Measurements from ENCODE around the gene METTL8. TPM values are rescaled to one million over a fixed set of nuclear protein-coding genes. Genes with fewer than 3 reads are reported as not detected.

METTL8 gene, protein sequence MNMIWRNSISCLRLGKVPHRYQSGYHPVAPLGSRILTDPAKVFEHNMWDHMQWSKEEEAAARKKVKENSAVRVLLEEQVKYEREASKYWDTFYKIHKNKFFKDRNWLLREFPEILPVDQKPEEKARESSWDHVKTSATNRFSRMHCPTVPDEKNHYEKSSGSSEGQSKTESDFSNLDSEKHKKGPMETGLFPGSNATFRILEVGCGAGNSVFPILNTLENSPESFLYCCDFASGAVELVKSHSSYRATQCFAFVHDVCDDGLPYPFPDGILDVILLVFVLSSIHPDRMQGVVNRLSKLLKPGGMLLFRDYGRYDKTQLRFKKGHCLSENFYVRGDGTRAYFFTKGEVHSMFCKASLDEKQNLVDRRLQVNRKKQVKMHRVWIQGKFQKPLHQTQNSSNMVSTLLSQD
- polyA plus RNA-seq (ENCODE audit: low read depth in 6 of 6): 10 to 100 TPM; 25.9 to 70.3 (median 54.4) TPM

DNA sequence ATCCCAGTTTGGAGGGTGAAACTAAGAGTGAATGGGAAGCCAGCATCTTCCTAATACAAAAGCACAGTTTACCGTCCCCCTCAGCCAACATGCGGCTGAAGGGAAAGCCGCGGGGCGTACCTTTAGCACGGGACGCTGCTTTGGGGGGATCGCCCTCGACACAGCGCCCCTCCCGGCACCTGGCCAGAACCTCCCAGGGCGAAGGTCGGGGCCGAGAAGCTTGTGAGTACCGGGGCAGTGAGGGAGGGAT, at the start of gene METTL8:
METTL8 (minus strand) TSS at position 228 of the 250 bp plus-strand sequence. CDS start 41,805 bp downstream, outside the sequence.
- peaks cover 6 to 15% of the 10 kb centered on the region in 2 donors for H3K36me3 Mint-ChIP-seq
- peak within 1 kb of the TSS; percentile 73 to 96 (median 84) for H3K27ac Mint-ChIP-seq

DNA sequence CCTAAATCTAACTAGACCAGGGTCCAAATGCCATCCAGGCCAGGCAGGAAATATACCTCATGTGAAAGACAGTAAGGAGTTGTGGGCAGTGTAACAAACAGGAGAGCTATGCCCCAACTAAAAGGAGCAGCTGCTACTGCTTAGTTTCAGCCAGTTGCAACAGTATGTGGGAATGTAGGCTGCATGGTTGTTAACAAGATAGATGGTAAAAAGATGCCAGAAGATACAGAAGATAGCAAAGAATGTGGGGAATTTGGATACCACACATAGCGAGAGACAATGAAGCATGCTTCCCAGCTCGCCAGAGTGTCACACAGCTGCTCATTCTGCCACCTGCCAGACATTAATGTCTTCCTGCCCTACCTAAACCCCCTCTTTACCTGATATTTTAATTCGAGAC, 49.1 kb upstream of the METTL8 start:
- DNase-seq: no peak
- Mint-ChIP-seq H3K9me3 (no peaks in the 10 kb centered on the region), H3K27me3 (no peaks in the 10 kb centered on the region), H3K27ac (no peak overlapping the region), H3K36me3 (peaks cover 27 to 32% of the 10 kb centered on the region in 2 donors), H3K4me3 (no peak overlapping the region), H3K4me1 (no peaks in the 10 kb centered on the region)
- no peak for ATAC-seq (ENCODE audit: low read depth in 2 of 2)

More for the DNA sequence above, at the start of gene METTL8:
- Mint-ChIP-seq H3K9me3 (peaks cover 0 to 13% (median 7%) of the 10 kb centered on the region in 7 donors), H3K4me3 (peak within 1 kb of the TSS; percentile 88 to 96 (median 92)), H3K27me3 (no peaks in the 10 kb centered on the region), H3K4me1 (peaks cover 14 to 28% (median 22%) of the 10 kb centered on the region in 3 donors)
- DNase-seq: no peak
- no peak for ATAC-seq (ENCODE audit: low read depth in 2 of 2)

DNA sequence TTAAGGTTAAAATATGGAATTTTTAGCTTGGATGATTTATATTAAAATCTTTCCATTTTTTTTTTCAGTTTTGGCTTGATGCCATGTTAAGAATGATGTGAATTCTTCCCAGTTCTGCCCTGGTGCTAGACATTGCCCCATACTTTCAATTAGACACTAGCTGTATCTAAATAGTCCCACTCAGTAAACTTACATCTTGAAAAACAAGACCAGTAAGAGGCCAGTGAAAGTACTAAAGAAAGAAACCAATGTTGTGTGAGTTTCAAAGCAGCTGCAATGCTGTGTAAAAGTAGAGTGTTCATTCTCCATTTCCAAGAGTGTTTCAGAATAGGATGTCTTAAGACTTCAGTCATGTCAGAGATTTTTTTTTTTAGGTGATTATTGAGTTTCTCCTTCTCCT, 48.5 kb upstream of the METTL8 start:
- no peaks in the 10 kb centered on the region for H3K27me3 Mint-ChIP-seq
- H3K4me3 Mint-ChIP-seq: no peak overlapping the region
- H3K4me1 Mint-ChIP-seq: no peaks in the 10 kb centered on the region
- ATAC-seq (ENCODE audit: low read depth in 2 of 2) (no peak), DNase-seq (no peak)
- peaks cover 27 to 32% of the 10 kb centered on the region in 2 donors for H3K36me3 Mint-ChIP-seq
- no peaks in the 10 kb centered on the region for H3K9me3 Mint-ChIP-seq
- no peak overlapping the region for H3K27ac Mint-ChIP-seq

DNA sequence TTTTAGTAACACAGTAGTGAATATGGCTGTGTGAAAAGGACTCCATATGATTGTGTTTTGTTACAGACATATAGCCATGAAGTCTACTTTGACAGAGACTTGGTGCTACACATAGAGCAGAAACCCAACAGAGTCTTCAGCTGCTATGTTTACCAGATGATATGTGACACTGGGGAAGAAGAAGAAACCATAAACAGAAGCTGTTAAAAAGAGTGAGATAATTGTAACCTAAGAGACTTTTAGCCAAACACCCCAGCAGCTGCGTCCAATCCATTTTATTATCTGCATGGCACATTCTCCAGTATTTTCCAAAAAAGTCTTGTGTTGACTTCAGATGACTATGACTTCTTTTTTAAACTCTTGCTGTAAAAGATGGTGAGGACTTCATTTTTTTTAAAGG, 47.1 kb upstream of the METTL8 start:
- no peaks in the 10 kb centered on the region for H3K4me1 Mint-ChIP-seq
- ATAC-seq (ENCODE audit: low read depth in 2 of 2) (no peak), DNase-seq (no peak)
- no peak overlapping the region for H3K4me3 Mint-ChIP-seq
- H3K36me3 Mint-ChIP-seq: peaks cover 27% of the 10 kb centered on the region in 2 donors
- H3K27ac Mint-ChIP-seq: peak overlapping the region in 1 of 6 donors; percentile 67
- H3K27me3 Mint-ChIP-seq: no peaks in the 10 kb centered on the region
- no peaks in the 10 kb centered on the region for H3K9me3 Mint-ChIP-seq

DNA sequence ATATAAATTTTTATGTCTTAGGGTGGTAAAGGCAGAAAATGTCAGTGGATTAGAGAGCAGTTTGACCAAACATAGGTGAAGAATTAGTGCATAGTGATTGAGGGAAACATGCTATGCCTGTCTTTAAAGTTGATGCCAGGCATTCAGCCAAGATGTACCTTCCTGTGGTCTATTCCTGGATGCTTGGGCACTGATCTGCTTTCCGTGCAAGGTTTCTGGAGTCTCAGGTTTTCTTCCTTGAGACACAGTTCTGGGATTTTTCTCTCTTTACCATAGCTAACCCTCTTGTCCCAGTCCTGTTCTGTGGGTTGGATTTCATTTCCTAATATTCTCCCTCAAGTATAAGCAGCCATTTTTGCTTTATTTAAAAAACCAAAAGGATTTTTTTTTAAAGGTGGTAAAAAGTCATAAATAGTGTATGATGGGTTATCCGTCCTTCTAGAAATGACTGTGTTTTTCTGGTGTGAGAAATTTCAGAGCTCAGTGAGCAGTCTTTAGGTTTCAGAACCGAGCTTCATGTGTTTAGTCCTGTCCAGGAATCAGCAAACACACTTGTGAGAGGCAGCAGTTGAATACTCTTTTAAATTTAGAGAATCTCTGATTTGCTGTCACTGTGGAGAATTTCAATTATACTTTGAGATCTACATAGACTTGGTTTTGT, 45.5 kb upstream of the METTL8 start:
- no peak overlapping the region for H3K4me3 Mint-ChIP-seq
- H3K36me3 Mint-ChIP-seq: peaks cover 23 to 29% of the 10 kb centered on the region in 2 donors
- DNase-seq (no peak), ATAC-seq (ENCODE audit: low read depth in 2 of 2) (no peak)
- H3K9me3 Mint-ChIP-seq: no peaks in the 10 kb centered on the region
- no peaks in the 10 kb centered on the region for H3K4me1 Mint-ChIP-seq
- no peak overlapping the region for H3K27ac Mint-ChIP-seq
- H3K27me3 Mint-ChIP-seq: no peaks in the 10 kb centered on the region

DNA sequence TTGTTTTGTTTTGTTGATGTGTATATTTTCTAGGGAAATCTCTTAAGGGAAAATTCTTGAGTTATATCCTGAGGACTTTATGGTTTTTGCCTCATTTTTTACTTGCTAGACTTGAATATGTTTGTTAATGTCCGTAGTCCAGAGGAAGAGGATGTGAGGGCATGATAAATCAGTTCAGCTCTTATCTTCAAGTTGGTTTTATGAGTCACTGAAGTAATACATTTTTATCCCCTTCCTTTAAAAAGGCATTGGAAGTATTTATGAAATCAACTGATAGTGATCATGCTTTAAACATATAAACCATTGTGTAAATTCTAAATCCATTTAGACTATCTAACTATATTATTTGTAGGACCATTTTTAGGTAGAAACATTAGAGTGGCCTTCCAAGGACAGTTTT, 44.6 kb upstream of the METTL8 start:
- Mint-ChIP-seq H3K27ac (no peak overlapping the region), H3K4me3 (no peak overlapping the region), H3K36me3 (peaks cover 30 to 32% of the 10 kb centered on the region in 2 donors), H3K4me1 (no peaks in the 10 kb centered on the region), H3K9me3 (no peaks in the 10 kb centered on the region), H3K27me3 (no peaks in the 10 kb centered on the region)
- ATAC-seq (ENCODE audit: low read depth in 2 of 2): no peak
- DNase-seq: no peak

DNA sequence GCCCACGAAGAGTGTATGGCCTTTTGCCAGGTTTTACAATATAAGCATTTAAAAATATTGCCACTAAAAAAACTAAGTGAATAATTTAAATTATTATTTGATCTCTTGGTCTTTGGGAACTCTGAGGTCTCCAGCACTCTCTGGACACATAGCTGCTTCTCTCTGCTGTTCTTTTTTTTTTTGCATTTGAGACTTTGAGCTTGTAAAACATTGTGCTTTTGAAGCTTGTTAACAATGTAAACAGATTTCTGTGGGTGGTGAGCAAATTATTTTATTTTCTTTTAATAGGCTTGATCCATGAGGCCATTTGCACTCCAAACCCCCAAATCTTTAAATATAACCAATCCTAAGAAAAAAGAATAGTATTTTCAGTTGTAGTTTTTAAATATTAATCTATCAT, 42.2 kb upstream of the METTL8 start:
- Mint-ChIP-seq H3K9me3 (no peaks in the 10 kb centered on the region), H3K36me3 (peaks cover 32 to 39% of the 10 kb centered on the region in 2 donors), H3K4me1 (no peaks in the 10 kb centered on the region), H3K4me3 (no peak overlapping the region), H3K27me3 (no peaks in the 10 kb centered on the region), H3K27ac (no peak overlapping the region)
- DNase-seq (no peak), ATAC-seq (ENCODE audit: low read depth in 2 of 2) (no peak)

DNA sequence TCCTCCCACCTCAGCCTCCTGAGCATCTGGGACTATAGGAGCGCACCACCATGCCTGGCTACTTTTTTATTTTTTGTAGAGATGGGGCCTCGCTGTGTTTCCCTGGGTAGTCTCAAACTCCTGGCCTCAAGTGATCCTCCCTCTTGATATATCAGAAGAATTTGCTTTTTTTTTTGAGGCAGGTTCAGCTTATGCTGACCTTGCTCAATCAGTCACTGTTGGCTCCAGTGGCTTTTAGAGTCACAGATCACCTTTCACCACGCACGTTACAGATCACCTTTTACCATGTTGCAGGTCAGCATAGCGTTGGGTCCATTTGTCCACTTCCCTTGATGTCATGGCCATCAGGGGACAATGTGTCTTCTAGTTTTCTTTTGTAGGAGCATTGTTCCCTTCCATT, 36.3 kb upstream of the METTL8 start:
- H3K4me1 Mint-ChIP-seq: no peaks in the 10 kb centered on the region
- peaks cover 32 to 51% of the 10 kb centered on the region in 2 donors for H3K36me3 Mint-ChIP-seq
- no peak overlapping the region for H3K27ac Mint-ChIP-seq
- H3K27me3 Mint-ChIP-seq: no peaks in the 10 kb centered on the region
- H3K9me3 Mint-ChIP-seq: no peaks in the 10 kb centered on the region
- no peak overlapping the region for H3K4me3 Mint-ChIP-seq
- ATAC-seq (ENCODE audit: low read depth in 2 of 2): no peak
- no peak for DNase-seq

DNA sequence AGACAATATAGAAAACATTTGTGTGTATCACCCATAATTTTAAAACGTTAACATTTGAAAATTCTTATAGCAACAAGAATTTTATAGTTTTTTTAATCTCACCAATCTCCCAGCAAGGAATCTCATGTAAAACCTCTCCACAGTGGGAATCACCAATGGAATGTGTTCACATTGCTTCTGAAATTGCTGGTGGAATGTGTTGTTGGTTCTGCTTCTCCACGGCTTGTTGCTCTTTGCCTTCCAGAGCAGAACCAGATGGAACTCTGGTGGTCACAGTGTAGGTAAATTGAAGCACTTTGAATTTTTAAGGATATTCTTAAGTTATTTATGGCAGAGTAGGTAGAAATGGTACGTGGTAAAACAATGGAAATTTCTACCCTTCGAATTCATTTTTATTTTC, 35.4 kb upstream of the METTL8 start:
- no peak for DNase-seq
- H3K9me3 Mint-ChIP-seq: no peaks in the 10 kb centered on the region
- H3K36me3 Mint-ChIP-seq: peaks cover 22 to 44% of the 10 kb centered on the region in 2 donors
- no peak overlapping the region for H3K4me3 Mint-ChIP-seq
- no peak for ATAC-seq (ENCODE audit: low read depth in 2 of 2)
- no peak overlapping the region for H3K27ac Mint-ChIP-seq
- H3K27me3 Mint-ChIP-seq: no peaks in the 10 kb centered on the region
- no peaks in the 10 kb centered on the region for H3K4me1 Mint-ChIP-seq

DNA sequence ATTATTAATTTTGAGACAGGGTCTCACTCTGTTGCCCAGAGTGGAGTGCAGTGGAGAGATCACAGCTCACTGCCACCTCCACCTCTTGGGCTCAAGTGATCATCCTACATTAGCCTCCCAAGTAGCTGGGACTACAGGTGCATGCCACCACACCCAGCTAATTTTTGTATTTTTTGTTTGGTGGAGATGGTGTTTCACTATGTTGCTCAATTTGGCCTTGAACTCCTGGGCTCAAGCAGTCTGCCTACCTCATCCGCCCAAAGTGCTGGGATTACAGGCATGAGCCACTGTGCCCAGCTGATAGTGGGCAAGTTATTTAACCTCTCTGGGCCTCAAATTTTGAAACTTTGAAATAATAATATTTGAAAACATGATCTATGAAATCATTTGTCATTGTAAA, 26.7 kb upstream of the METTL8 start:
- H3K4me3 Mint-ChIP-seq: no peak overlapping the region
- peaks cover 21% of the 10 kb centered on the region in 2 donors for H3K36me3 Mint-ChIP-seq
- H3K27ac Mint-ChIP-seq: no peak overlapping the region
- H3K4me1 Mint-ChIP-seq: peaks cover 0 to 15% (median 0%) of the 10 kb centered on the region in 3 donors
- H3K27me3 Mint-ChIP-seq: no peaks in the 10 kb centered on the region
- no peak for DNase-seq
- no peak for ATAC-seq (ENCODE audit: low read depth in 2 of 2)
- H3K9me3 Mint-ChIP-seq: peaks cover 0 to 7% (median 2%) of the 10 kb centered on the region in 7 donors

DNA sequence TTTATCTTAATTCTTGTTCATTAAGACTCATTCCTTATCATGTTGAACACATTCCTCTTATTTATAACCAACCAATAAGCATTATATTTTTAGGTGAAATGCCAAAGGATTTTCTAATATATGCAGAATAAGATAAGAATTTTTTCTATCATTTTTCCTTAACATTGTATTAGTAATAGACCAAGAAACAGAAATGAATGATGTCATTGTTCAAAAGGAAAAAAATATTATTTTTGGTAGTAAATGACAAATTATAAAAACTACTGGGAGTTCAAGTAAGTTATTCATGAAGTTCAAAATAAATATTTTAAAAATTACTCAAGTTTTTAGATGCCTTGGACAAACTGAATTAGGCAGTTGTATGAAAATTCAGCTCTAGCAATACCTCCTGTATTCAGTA, 25.7 kb upstream of the METTL8 start:
- ATAC-seq (ENCODE audit: low read depth in 2 of 2): no peak
- peaks cover 27 to 28% of the 10 kb centered on the region in 2 donors for H3K36me3 Mint-ChIP-seq
- peaks cover 0 to 15% (median 0%) of the 10 kb centered on the region in 3 donors for H3K4me1 Mint-ChIP-seq
- no peak overlapping the region for H3K4me3 Mint-ChIP-seq
- H3K27me3 Mint-ChIP-seq: no peaks in the 10 kb centered on the region
- no peak for DNase-seq
- H3K27ac Mint-ChIP-seq: no peak overlapping the region
- H3K9me3 Mint-ChIP-seq: peaks cover 0 to 7% (median 3%) of the 10 kb centered on the region in 7 donors

DNA sequence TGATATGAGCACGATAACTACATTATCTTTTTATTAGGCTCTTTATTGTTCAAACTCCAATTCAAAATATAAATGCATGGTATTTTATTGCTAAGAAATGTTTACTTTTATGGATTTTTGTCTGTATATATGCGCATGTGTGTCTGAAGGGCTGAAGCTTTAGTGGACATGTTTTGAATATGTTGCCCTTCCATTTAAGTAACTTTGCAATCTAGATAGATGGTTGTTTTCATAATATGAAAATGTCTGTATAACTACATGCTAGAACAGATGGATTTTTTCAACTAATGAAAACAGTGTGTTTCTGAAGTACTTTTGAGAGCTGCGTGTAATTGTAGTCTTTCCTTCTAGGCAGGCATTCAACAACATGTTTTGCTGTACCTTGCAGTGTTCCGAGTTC, 19.0 kb upstream of the METTL8 start:
- peaks cover 32 to 37% of the 10 kb centered on the region in 2 donors for H3K36me3 Mint-ChIP-seq
- ATAC-seq (ENCODE audit: low read depth in 2 of 2): no peak
- DNase-seq: no peak
- peaks cover 0 to 3% (median 0%) of the 10 kb centered on the region in 7 donors for H3K9me3 Mint-ChIP-seq
- peaks cover 0 to 15% (median 0%) of the 10 kb centered on the region in 3 donors for H3K4me1 Mint-ChIP-seq
- H3K4me3 Mint-ChIP-seq: no peak overlapping the region
- no peaks in the 10 kb centered on the region for H3K27me3 Mint-ChIP-seq
- no peak overlapping the region for H3K27ac Mint-ChIP-seq

DNA sequence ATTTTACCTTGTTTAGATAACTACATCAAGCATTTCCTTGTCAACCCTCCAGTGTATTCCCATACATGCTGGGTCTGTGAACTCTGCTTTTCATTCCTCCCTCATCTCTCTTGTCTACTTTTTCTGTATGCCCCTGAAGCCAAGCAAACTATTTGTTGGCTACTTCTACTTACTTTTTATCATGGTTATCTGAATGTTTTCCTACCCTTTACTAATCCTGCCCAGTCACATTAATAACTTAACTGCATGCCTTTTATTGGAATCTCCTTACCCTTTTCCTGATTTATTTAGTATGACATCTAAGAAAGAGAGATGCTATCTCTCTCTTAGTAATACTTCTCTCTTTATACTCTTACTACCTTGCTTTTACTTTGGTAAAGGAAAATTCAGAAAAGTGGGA, 17.3 kb upstream of the METTL8 start:
- no peak overlapping the region for H3K4me3 Mint-ChIP-seq
- peaks cover 0 to 3% (median 0%) of the 10 kb centered on the region in 7 donors for H3K9me3 Mint-ChIP-seq
- H3K36me3 Mint-ChIP-seq: peaks cover 28 to 29% of the 10 kb centered on the region in 2 donors
- ATAC-seq (ENCODE audit: low read depth in 2 of 2) (no peak), DNase-seq (no peak)
- H3K27me3 Mint-ChIP-seq: no peaks in the 10 kb centered on the region
- H3K27ac Mint-ChIP-seq: peak overlapping the region in 2 of 6 donors; percentile 18 to 46
- peaks cover 0 to 5% (median 0%) of the 10 kb centered on the region in 3 donors for H3K4me1 Mint-ChIP-seq

DNA sequence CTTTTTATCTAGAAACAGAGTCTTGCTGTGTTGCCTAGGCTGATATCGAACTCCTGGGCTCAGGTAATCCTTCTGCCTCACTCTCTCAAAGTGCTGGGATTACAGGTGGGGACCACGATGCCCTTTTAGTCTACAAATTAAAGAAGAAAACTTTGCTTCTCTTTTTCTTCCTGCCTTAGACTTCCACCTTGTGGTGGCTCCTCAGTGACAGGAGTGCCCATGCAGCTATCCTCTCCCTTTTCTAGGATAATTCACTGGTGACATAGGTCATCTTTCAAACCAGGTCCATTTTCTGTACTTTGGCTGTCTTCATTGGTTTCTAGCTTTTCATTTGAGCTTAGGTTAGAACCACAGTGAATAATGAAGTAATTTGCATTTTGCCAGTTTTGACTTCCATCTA, 13.9 kb upstream of the METTL8 start:
- Mint-ChIP-seq H3K36me3 (peaks cover 5 to 15% of the 10 kb centered on the region in 2 donors), H3K27ac (no peak overlapping the region), H3K4me1 (no peaks in the 10 kb centered on the region), H3K9me3 (no peaks in the 10 kb centered on the region), H3K27me3 (no peaks in the 10 kb centered on the region), H3K4me3 (no peak overlapping the region)
- peak in 1 of 2 donors; percentile 32 for ATAC-seq (ENCODE audit: low read depth in 2 of 2)
- no peak for DNase-seq

Measured in naive B cell (primary cell).